ENCODE results near the gene MAGIX. TPM values are rescaled to one million over a fixed set of nuclear protein-coding genes. Genes with fewer than 3 reads are reported as not detected.
"Not testable (repeated sequence)": the region's sequence is repeated elsewhere in the genome, so short reads cannot be mapped to it uniquely, and the experiment has no call there.

The MAGIX gene
- polyA plus RNA-seq (ENCODE audit: insufficient read length), result 1.9 TPM

- no peak for DNase-seq (ENCODE audit: low read depth)
These were observed at the start of gene MAGIX for GRCh38 chrX:49162620-49163019. TSS of gene MAGIX (plus strand) at chrX:49162758. CDS start at chrX:49162890, 132 bp downstream.

GRCh38 chrX:49116076-49116475 lies 46.5 kb upstream of the MAGIX start:
- DNase-seq (ENCODE audit: low read depth), result no peak

GRCh38 chrX:49116716-49117115 lies 45.8 kb upstream of the MAGIX start:
- DNase-seq (ENCODE audit: low read depth), result no peak

- no peak for DNase-seq (ENCODE audit: low read depth)
These were observed 45.0 kb upstream of the MAGIX start for GRCh38 chrX:49117581-49117980.

GRCh38 chrX:49120091-49120490 lies 42.5 kb upstream of the MAGIX start:
- no peak for DNase-seq (ENCODE audit: low read depth)

- no peak for DNase-seq (ENCODE audit: low read depth)
These were observed 40.1 kb upstream of the MAGIX start for GRCh38 chrX:49122499-49122898.

- DNase-seq (ENCODE audit: low read depth), result not testable (repeated sequence)
These were observed 34.8 kb upstream of the MAGIX start for GRCh38 chrX:49127742-49128258.

GRCh38 chrX:49129427-49129826 lies 33.1 kb upstream of the MAGIX start:
- no peak for DNase-seq (ENCODE audit: low read depth)

- not testable (repeated sequence) for DNase-seq (ENCODE audit: low read depth)
These were observed 30.3 kb upstream of the MAGIX start for GRCh38 chrX:49132275-49132674.

GRCh38 chrX:49133759-49134158 lies 28.8 kb upstream of the MAGIX start:
- no peak for DNase-seq (ENCODE audit: low read depth)

- no peak for DNase-seq (ENCODE audit: low read depth)
These were observed 25.1 kb upstream of the MAGIX start for GRCh38 chrX:49137492-49137891.

- DNase-seq (ENCODE audit: low read depth), result no peak
These were observed 22.8 kb upstream of the MAGIX start for GRCh38 chrX:49139713-49140112.

GRCh38 chrX:49142264-49142663 lies 20.3 kb upstream of the MAGIX start:
- not testable (repeated sequence) for DNase-seq (ENCODE audit: low read depth)

GRCh38 chrX:49143154-49143553 lies 19.4 kb upstream of the MAGIX start:
- not testable (repeated sequence) for DNase-seq (ENCODE audit: low read depth)

GRCh38 chrX:49147282-49147681 lies 15.3 kb upstream of the MAGIX start:
- no peak for DNase-seq (ENCODE audit: low read depth)

- DNase-seq (ENCODE audit: low read depth), result no peak
These were observed 14.6 kb upstream of the MAGIX start for GRCh38 chrX:49147936-49148335.

GRCh38 chrX:49148390-49149100 lies 14.0 kb upstream of the MAGIX start:
- not testable (repeated sequence) for DNase-seq (ENCODE audit: low read depth)

GRCh38 chrX:49149291-49149690 lies 13.3 kb upstream of the MAGIX start:
- DNase-seq (ENCODE audit: low read depth), result not testable (repeated sequence)

GRCh38 chrX:49153467-49153866 lies 9.1 kb upstream of the MAGIX start:
- no peak for DNase-seq (ENCODE audit: low read depth)

GRCh38 chrX:49155243-49155899 lies 7.2 kb upstream of the MAGIX start:
- no peak for DNase-seq (ENCODE audit: low read depth)

- no peak for DNase-seq (ENCODE audit: low read depth)
These were observed 6.4 kb upstream of the MAGIX start for GRCh38 chrX:49155900-49156837.

GRCh38 chrX:49157194-49157593 lies 5.4 kb upstream of the MAGIX start:
- no peak for DNase-seq (ENCODE audit: low read depth)

Data from forelimb muscle (tissue), 1 donor.